MCF 10A (cell line): ENCODE results near the gene INO80D. TPM values are rescaled to one million over a fixed set of nuclear protein-coding genes. Genes with fewer than 3 reads are reported as not detected.

Experiments used
- BruUV-seq: library from RNA; stranded (reverse); fragments of 400-500 nt; replicated peaks from 2 replicates; lab custom pipeline; 2021; lab: Mats Ljungman, UMichigan
- CTCF ChIA-PET: fragments of 300-600 bp; sonication (Branson Sonifier 250); formaldehyde crosslinking; extraction: SDS; loops from one replicate; lab custom pipeline; 2021; ENCODE audit warnings: antibody characterized with exemption, inconsistent platforms; lab: Yijun Ruan, JAX
- POLR2A ChIA-PET: fragments of 300-600, 350-650 bp; sonication (Branson Sonifier 250); formaldehyde crosslinking; extraction: SDS; loops from one replicate; lab custom pipeline; 2020; ENCODE audit warnings: antibody characterized with exemption, inconsistent platforms; lab: Yijun Ruan, JAX
- DNase-seq: peaks from one replicate; pipeline ENCODE4 v3.0.0-alpha.2; 2018; ENCODE audit not compliant: unreplicated experiment
- H3K27ac Mint-ChIP-seq: one replicate; pipeline ENCODE4 v1.8.0; 2022; ENCODE audit warnings: mild to moderate bottlenecking, low read depth, mixed read lengths; ENCODE audit not compliant: unreplicated experiment
- H3K27me3 Mint-ChIP-seq: one replicate; pipeline ENCODE4 v1.8.0; 2022; ENCODE audit warnings: mixed read lengths; ENCODE audit not compliant: insufficient read depth, unreplicated experiment
- H3K36me3 Mint-ChIP-seq: one replicate; pipeline ENCODE4 v1.8.0; 2022; ENCODE audit warnings: mild to moderate bottlenecking, moderate library complexity, mixed read lengths; ENCODE audit not compliant: insufficient read depth, unreplicated experiment
- H3K4me1 Mint-ChIP-seq: one replicate; pipeline ENCODE4 v1.8.0; 2022; ENCODE audit warnings: mixed read lengths; ENCODE audit not compliant: insufficient read depth, unreplicated experiment
- H3K4me3 Mint-ChIP-seq: one replicate; pipeline ENCODE4 v1.8.0; 2022; ENCODE audit warnings: mild to moderate bottlenecking, moderate library complexity, mixed read lengths; ENCODE audit not compliant: unreplicated experiment
- H3K9me3 Mint-ChIP-seq: one replicate; pipeline ENCODE4 v1.8.0; 2022; ENCODE audit warnings: mixed read lengths; ENCODE audit not compliant: unreplicated experiment
- CTCF ChIP-seq: fragments of 200-600 bp; IDR thresholded peaks from one replicate; pipeline ENCODE4 v1.8.0; 2022; ENCODE audit warnings: antibody characterized with exemption, mild to moderate bottlenecking; ENCODE audit not compliant: unreplicated experiment
- intact Hi-C: fragments of 100-400 bp; cut with micrococcal nuclease; formaldehyde crosslinking; loops from 2 replicates; pipeline ENCODE4 v1.14.1; 2022
- total RNA-seq: library from RNA; stranded (reverse); gene quantifications from 2 replicates; pipeline ENCODE4 v1.2.3, GENCODE V29; 2022

INO80D gene
- total RNA-seq, 1 experiment from 2014 or later = 21.6 TPM

GRCh38 chr2:205969584-205969983, 116.4 kb downstream of the INO80D start:
- TF ChIP-seq CTCF = no peak
- ChIA-PET CTCF (interaction anchor here (0.7 to 2.4 kb wide), 2 partner anchors 12 to 21 kb away, joined by 4 to 14 read pairs; no protein-coding TSS in a partner anchor), POLR2A (interaction anchor here (0.7 kb wide), 1 partner anchor 538 kb away, joined by 3 read pairs; no protein-coding TSS in a partner anchor)
- no TSS peak for BruUV-seq
- Mint-ChIP-seq H3K4me1 (peaks cover 5% of the 10 kb centered on the region), H3K27ac (no peak overlapping the region), H3K9me3 (no peaks in the 10 kb centered on the region), H3K4me3 (no peak overlapping the region), H3K27me3 (no peaks in the 10 kb centered on the region), H3K36me3 (no peaks in the 10 kb centered on the region)
- intact Hi-C loops = no loop called here
- DNase-seq = no peak

- Mint-ChIP-seq H3K27me3 (no peaks in the 10 kb centered on the region), H3K27ac (no peak overlapping the region), H3K4me1 (peaks cover 5% of the 10 kb centered on the region), H3K9me3 (no peaks in the 10 kb centered on the region), H3K4me3 (no peak overlapping the region), H3K36me3 (no peaks in the 10 kb centered on the region)
- no peak for DNase-seq
- no peak for TF ChIP-seq CTCF
- BruUV-seq = no TSS peak
- intact Hi-C loops = no loop called here
- ChIA-PET CTCF (interaction anchor here (0.6 to 2.4 kb wide), 2 partner anchors 12 to 19 kb away, joined by 4 to 14 read pairs; no protein-coding TSS in a partner anchor), POLR2A (no interaction called here)
Measured at GRCh38 chr2:205967391-205968075, 118.4 kb downstream of the INO80D start.

- no TSS peak for BruUV-seq
- no peak for TF ChIP-seq CTCF
- intact Hi-C loops = no loop called here
- Mint-ChIP-seq H3K9me3 (no peaks in the 10 kb centered on the region), H3K27me3 (no peaks in the 10 kb centered on the region), H3K4me1 (peaks cover 5% of the 10 kb centered on the region), H3K4me3 (no peak overlapping the region), H3K27ac (no peak overlapping the region), H3K36me3 (no peaks in the 10 kb centered on the region)
- ChIA-PET POLR2A (interaction anchor here (0.7 kb wide), 1 partner anchor 152 kb away, joined by 3 read pairs; no protein-coding TSS in a partner anchor), CTCF (interaction anchor here (0.6 to 1.7 kb wide), 2 partner anchors 14 to 18 kb away, joined by 4 to 6 read pairs; no protein-coding TSS in a partner anchor)
- DNase-seq = peak; percentile 23
Measured at GRCh38 chr2:205965707-205966106, 120.3 kb downstream of the INO80D start.

- no peak for TF ChIP-seq CTCF
- Mint-ChIP-seq H3K36me3 (no peaks in the 10 kb centered on the region), H3K4me1 (peaks cover 5% of the 10 kb centered on the region), H3K27me3 (no peaks in the 10 kb centered on the region), H3K27ac (no peak overlapping the region), H3K9me3 (no peaks in the 10 kb centered on the region), H3K4me3 (no peak overlapping the region)
- no TSS peak for BruUV-seq
- CTCF ChIA-PET = interaction anchor here (1.0 to 2.7 kb wide), 2 partner anchors 16 to 54 kb away, joined by 3 to 22 read pairs; no protein-coding TSS in a partner anchor
- POLR2A ChIA-PET = no interaction called here
- no peak for DNase-seq
- intact Hi-C loops = no loop called here
Measured at GRCh38 chr2:205964111-205964761, 121.7 kb downstream of the INO80D start.
